WTC11 (cell line): ENCODE measurements around the gene MMP26. TPM values are rescaled to one million over a fixed set of nuclear protein-coding genes. Genes with fewer than 3 reads are reported as not detected.
A peak's percentile ranks its signal among the peaks of the same experiment; 100 is the strongest.

Experiments
- ATAC-seq: fragments of 200-7000 bp; cut with Tn5 transposase; 2 replicates; pipeline ENCODE4 v1.10.0; 2021; ENCODE audit warnings: mild to moderate bottlenecking, moderate library complexity
- Bru-seq: library from RNA; stranded (reverse); fragments of 400-500 nt; gene quantifications from one replicate; lab custom pipeline; 2021; lab: Mats Ljungman, UMichigan
- CTCF ChIA-PET: fragments of 300-600 bp; sonication (Branson Sonifier 250); formaldehyde crosslinking; loops from one replicate; lab custom pipeline; 2021; ENCODE audit warnings: antibody characterized with exemption; lab: Charles Lee
- POLR2A ChIA-PET: fragments of 350-600 bp; sonication (Branson Sonifier 250); formaldehyde crosslinking; loops from one replicate; lab custom pipeline; 2021; ENCODE audit warnings: antibody characterized with exemption; lab: Charles Lee
- DNase-seq: peaks from one replicate; pipeline ENCODE4 v3.0.0; 2021; ENCODE audit warnings: low spot score
- H3K27ac Mint-ChIP-seq: 2 replicates; pipeline ENCODE4 v1.8.0; 2021; ENCODE audit warnings: mixed read lengths
- H3K27me3 Mint-ChIP-seq: 2 replicates; pipeline ENCODE4 v1.8.0; 2021; ENCODE audit warnings: low read depth, mild to moderate bottlenecking, moderate library complexity, mixed read lengths
- H3K36me3 Mint-ChIP-seq: 2 replicates; pipeline ENCODE4 v1.8.0; 2021; ENCODE audit warnings: mixed read lengths
- H3K4me1 Mint-ChIP-seq: 2 replicates; pipeline ENCODE4 v1.8.0; 2022; ENCODE audit warnings: mixed read lengths
- H3K4me3 Mint-ChIP-seq: 2 replicates; pipeline ENCODE4 v1.8.0; 2021; ENCODE audit warnings: mild to moderate bottlenecking, moderate library complexity, mixed read lengths
- H3K9me3 Mint-ChIP-seq: 2 replicates; pipeline ENCODE4 v1.8.0; 2021; ENCODE audit warnings: mixed read lengths
- ARID4B ChIP-seq: sonication (generic); formaldehyde crosslinking; IDR thresholded peaks from 2 replicates; pipeline ENCODE4 v1.8.0; 2023; ENCODE audit warnings: missing genetic modification reagents, mild to moderate bottlenecking, borderline replicate concordance
- CTCF ChIP-seq: fragments of 200-600 bp; IDR thresholded peaks from 2 replicates; pipeline ENCODE4 v1.8.0; 2022; ENCODE audit warnings: antibody characterized with exemption
- FOXP1 ChIP-seq: sonication (generic); formaldehyde crosslinking; IDR thresholded peaks from 2 replicates; pipeline ENCODE4 v1.8.0; 2022; ENCODE audit warnings: missing genetic modification reagents, mild to moderate bottlenecking, moderate library complexity, borderline replicate concordance
- JAZF1 ChIP-seq: fragments of 250-450 bp; sonication (Bioruptor Pico); IDR thresholded peaks from 2 replicates; pipeline ENCODE4 v1.9.0; 2021; ENCODE audit warnings: moderate library complexity, mild to moderate bottlenecking, inconsistent platforms
- MAX ChIP-seq: sonication (generic); formaldehyde crosslinking; IDR thresholded peaks from 2 replicates; pipeline ENCODE4 v1.8.0; 2022; ENCODE audit warnings: mild to moderate bottlenecking, missing genetic modification reagents
- MXD4 ChIP-seq: fragments of 250-450 bp; sonication (Bioruptor Pico); IDR thresholded peaks from 2 replicates; pipeline ENCODE4 v1.8.0; 2021; ENCODE audit warnings: mild to moderate bottlenecking, moderate library complexity, borderline replicate concordance
- MYBL2 ChIP-seq: sonication (generic); formaldehyde crosslinking; IDR thresholded peaks from 2 replicates; pipeline ENCODE4 v1.8.1; 2023; ENCODE audit warnings: mild to moderate bottlenecking, moderate library complexity, missing genetic modification reagents
- NFATC4 ChIP-seq: fragments of 250-450 bp; sonication (Bioruptor Pico); IDR thresholded peaks from 2 replicates; pipeline ENCODE4 v1.9.0; 2021; ENCODE audit warnings: mild to moderate bottlenecking
- PREB ChIP-seq: sonication (generic); formaldehyde crosslinking; IDR thresholded peaks from 2 replicates; pipeline ENCODE4 v1.8.1; 2022; ENCODE audit warnings: mild to moderate bottlenecking, missing genetic modification reagents, moderate library complexity, borderline replicate concordance
- SMAD3 ChIP-seq: sonication (generic); formaldehyde crosslinking; IDR thresholded peaks from 2 replicates; pipeline ENCODE4 v1.8.0; 2022; ENCODE audit warnings: missing genetic modification reagents, mild to moderate bottlenecking, borderline replicate concordance
- TEAD1 ChIP-seq: sonication (generic); formaldehyde crosslinking; IDR thresholded peaks from 2 replicates; pipeline ENCODE4 v1.8.0; 2022; ENCODE audit warnings: mild to moderate bottlenecking, missing genetic modification reagents
- TP53 ChIP-seq: sonication (generic); formaldehyde crosslinking; IDR thresholded peaks from 2 replicates; pipeline ENCODE4 v1.8.1; 2023; ENCODE audit warnings: mild to moderate bottlenecking, missing genetic modification reagents
- ZNF317 ChIP-seq: sonication (generic); formaldehyde crosslinking; IDR thresholded peaks from 2 replicates; pipeline ENCODE4 v1.8.1; 2023; ENCODE audit warnings: low read depth, mild to moderate bottlenecking, moderate library complexity, missing genetic modification reagents, borderline replicate concordance
- long read RNA-seq, 3 experiments: library from RNA in 1 of 3; library from capped mRNA in 1 of 3; library from polyadenylated mRNA in 1 of 3; unstranded in 2 of 3; stranded (forward) in 1 of 3; transcript quantifications; one replicate each; pipeline ENCODE4 v2.0.0, GENCODE V29; 2021
- total RNA-seq: library from RNA; stranded (reverse); gene quantifications from 3 replicates; pipeline ENCODE4 v1.2.3, GENCODE V29; 2021
- TF ChIP-seq, protein P1 (sequence below): sonication (generic); formaldehyde crosslinking; IDR thresholded peaks from 2 replicates; pipeline ENCODE4 v1.8.1; 2023; ENCODE audit warnings: mild to moderate bottlenecking, missing genetic modification reagents, moderate library complexity

The MMP26 gene
- total RNA-seq (not detected in 3 replicates), Bru-seq, nascent RNA (percentile 12 among the genes with signal in this experiment)
- long read RNA-seq, experiment 1 = 0 reads
- long read RNA-seq, experiment 2, partial matches to known transcripts = 0 of 1 reads
- long read RNA-seq, experiment 2, other reads (novel, unspliced or antisense) = 1 of 1 reads
- long read RNA-seq, experiment 3 = 0 reads

- ChIA-PET POLR2A (no interaction called here), CTCF (interaction anchor here (1.7 to 3.2 kb wide), 2 partner anchors 18 to 67 kb away, joined by 8 to 16 read pairs; partner anchors contain the start of gene OR51D1)
- peak within 1 kb of the TSS; percentile 57 for H3K4me3 Mint-ChIP-seq
- peak within 1 kb of the TSS; percentile 95 for H3K27ac Mint-ChIP-seq
- no peaks in the 10 kb centered on the region for H3K36me3 Mint-ChIP-seq
- DNase-seq (peak; percentile 14), ATAC-seq (peak; percentile 88)
- TF ChIP-seq MAX (CRISPR knock-in tag) (0 out of 2 replicates have a peak, but pooled peaks have one; percentile 19), MYBL2 (CRISPR knock-in tag) (no peak)
- 0 out of 2 replicates have a peak, but pooled peaks cover 3% of the 10 kb centered on the region for H3K9me3 Mint-ChIP-seq
- H3K27me3 Mint-ChIP-seq = no peaks in the 10 kb centered on the region
- H3K4me1 Mint-ChIP-seq = peaks cover 29% of the 10 kb centered on the region
Observed at GRCh38 chr11:4704054-4704789, at the start of gene MMP26. Gene MMP26 (plus strand): TSS chr11:4704784.

DNA sequence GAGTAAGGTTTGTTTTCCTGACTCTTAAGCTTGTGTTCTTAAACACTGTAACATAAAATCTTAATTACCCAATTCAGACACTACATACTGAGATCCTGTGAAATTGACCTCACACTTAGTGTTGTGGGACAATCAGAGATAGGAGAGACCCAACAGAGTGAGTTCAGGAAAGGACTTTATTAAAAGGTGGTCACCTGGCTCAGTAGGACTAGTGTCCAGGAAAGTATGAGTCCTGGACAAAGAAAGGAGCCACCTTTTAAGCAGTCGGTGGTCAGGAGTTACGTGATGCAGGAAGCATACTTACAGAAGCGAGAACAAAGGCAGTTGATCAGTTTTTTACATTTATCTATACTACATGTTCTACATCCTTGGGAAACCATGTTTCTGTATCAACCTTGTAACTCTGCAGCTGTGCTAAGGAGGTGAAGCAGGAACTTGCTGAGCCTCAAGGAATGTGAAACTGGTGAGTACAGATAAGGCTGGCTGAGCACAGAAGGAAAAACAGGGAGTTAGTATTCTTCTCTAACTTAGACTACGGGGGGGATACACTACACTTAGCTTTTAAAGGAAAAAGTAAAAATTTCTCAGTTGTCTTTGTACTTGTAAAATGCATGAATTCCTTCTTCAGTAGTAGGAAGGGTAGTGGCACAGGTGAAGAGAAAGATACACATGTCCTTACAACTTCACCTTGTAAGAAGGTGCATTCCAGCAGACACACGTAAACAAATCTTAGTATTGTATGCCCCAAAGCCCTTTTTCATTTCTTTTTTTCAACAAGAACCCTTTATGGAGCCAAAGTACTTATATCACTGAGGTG lies 45.7 kb upstream of the MMP26 start:
- Mint-ChIP-seq H3K4me1 (peaks cover 16% of the 10 kb centered on the region), H3K27ac (no peak overlapping the region), H3K27me3 (peaks cover 3% of the 10 kb centered on the region; the same call in 1 of the 2 replicates), H3K36me3 (no peaks in the 10 kb centered on the region), H3K4me3 (no peak overlapping the region), H3K9me3 (no peaks in the 10 kb centered on the region)
- ChIA-PET CTCF (no interaction called here), POLR2A (no interaction called here)
- TF ChIP-seq TEAD1 (CRISPR knock-in tag) = no peak
- no peak for ATAC-seq
- no peak for DNase-seq

GRCh38 chr11:4662876-4663275 lies 41.7 kb upstream of the MMP26 start:
- peaks cover 16% of the 10 kb centered on the region for H3K4me1 Mint-ChIP-seq
- TF ChIP-seq ARID4B (CRISPR knock-in tag) (no peak), CTCF (no peak)
- TF ChIP-seq, all 79 proteins: peak for 0
- ChIA-PET CTCF (interaction anchor here (1.1 to 1.5 kb wide), 2 partner anchors 26 to 60 kb away, joined by 5 to 7 read pairs; partner anchors contain the start of gene OR51D1), POLR2A (no interaction called here)
- ATAC-seq (no peak), DNase-seq (no peak)
- no peak overlapping the region for H3K27ac Mint-ChIP-seq
- H3K9me3 Mint-ChIP-seq = no peaks in the 10 kb centered on the region
- no peaks in the 10 kb centered on the region for H3K27me3 Mint-ChIP-seq
- no peaks in the 10 kb centered on the region for H3K36me3 Mint-ChIP-seq
- no peak overlapping the region for H3K4me3 Mint-ChIP-seq

- Mint-ChIP-seq H3K4me3 (no peak overlapping the region), H3K9me3 (no peaks in the 10 kb centered on the region), H3K27me3 (no peaks in the 10 kb centered on the region), H3K4me1 (peaks cover 12% of the 10 kb centered on the region), H3K27ac (no peak overlapping the region), H3K36me3 (no peaks in the 10 kb centered on the region)
- ATAC-seq (no peak), DNase-seq (no peak)
- ChIA-PET CTCF (no interaction called here), POLR2A (no interaction called here)
- TF ChIP-seq TP53 (CRISPR knock-in tag) (no peak), NFATC4 (no peak), JAZF1 (no peak), SMAD3 (CRISPR knock-in tag) (no peak), FOXP1 (CRISPR knock-in tag) (no peak), ZNF317 (CRISPR knock-in tag) (no peak), MXD4 (CRISPR knock-in tag) (no peak), PREB (CRISPR knock-in tag) (no peak)
- TF ChIP-seq, protein P1, sequence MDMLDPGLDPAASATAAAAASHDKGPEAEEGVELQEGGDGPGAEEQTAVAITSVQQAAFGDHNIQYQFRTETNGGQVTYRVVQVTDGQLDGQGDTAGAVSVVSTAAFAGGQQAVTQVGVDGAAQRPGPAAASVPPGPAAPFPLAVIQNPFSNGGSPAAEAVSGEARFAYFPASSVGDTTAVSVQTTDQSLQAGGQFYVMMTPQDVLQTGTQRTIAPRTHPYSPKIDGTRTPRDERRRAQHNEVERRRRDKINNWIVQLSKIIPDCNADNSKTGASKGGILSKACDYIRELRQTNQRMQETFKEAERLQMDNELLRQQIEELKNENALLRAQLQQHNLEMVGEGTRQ (CRISPR knock-in tag) = no peak
Observed at GRCh38 chr11:4664183-4664582, 40.4 kb upstream of the MMP26 start.
